Mammary epithelial cell (primary cell): ENCODE measurements around the gene CWH43.

ENCODE experiments used
- CTCF ChIP-seq, 2 donors: IDR thresholded peaks in 1 of 2; conservative IDR thresholded peaks in 1 of 2; 2 replicates each; pipeline ENCODE4 v1.5.1; 2011 to 2012; ENCODE audit warnings: inconsistent platforms in 2 of 2, low read length in 2 of 2, mild to moderate bottlenecking in 2 of 2, control low read depth in 1 of 2, low read depth in 1 of 2; ENCODE audit not compliant: insufficient read depth in 1 of 2; ENCODE audit errors: extremely low read depth in 1 of 2
- EZH2 ChIP-seq: IDR thresholded peaks from 2 replicates; pipeline ENCODE4 v1.6.1; 2012; ENCODE audit warnings: low read length, inconsistent platforms, borderline replicate concordance

- TF ChIP-seq CTCF (conservative IDR thresholded peaks at IDR 0.05 in 1 of 2, IDR thresholded peaks at IDR 0.05 in 1 of 2; ENCODE audit: extremely low read depth in 1 of 2, insufficient read depth in 1 of 2, low read depth in 1 of 2, low read length in 2 of 2) (no peak), EZH2 (no peak)
Observed at GRCh38 chr4:49058306-49058705, 72.2 kb downstream of the CWH43 start.
